Stimulated activated CD4-positive, alpha-beta T cell treated with anti-CD3 and anti-CD28 coated beads, Interleukin-1b, Interleukin-23, amount 100 ng/mL, for 1 hour (primary cell): ENCODE data around the gene EPS15.

Experiments used
- DNase-seq, 2 donors: peaks; one replicate each; pipeline ENCODE4 v3.0.0-alpha.2; 2020; ENCODE audit warnings: low read depth in 2 of 2

EPS15 gene

DNA sequence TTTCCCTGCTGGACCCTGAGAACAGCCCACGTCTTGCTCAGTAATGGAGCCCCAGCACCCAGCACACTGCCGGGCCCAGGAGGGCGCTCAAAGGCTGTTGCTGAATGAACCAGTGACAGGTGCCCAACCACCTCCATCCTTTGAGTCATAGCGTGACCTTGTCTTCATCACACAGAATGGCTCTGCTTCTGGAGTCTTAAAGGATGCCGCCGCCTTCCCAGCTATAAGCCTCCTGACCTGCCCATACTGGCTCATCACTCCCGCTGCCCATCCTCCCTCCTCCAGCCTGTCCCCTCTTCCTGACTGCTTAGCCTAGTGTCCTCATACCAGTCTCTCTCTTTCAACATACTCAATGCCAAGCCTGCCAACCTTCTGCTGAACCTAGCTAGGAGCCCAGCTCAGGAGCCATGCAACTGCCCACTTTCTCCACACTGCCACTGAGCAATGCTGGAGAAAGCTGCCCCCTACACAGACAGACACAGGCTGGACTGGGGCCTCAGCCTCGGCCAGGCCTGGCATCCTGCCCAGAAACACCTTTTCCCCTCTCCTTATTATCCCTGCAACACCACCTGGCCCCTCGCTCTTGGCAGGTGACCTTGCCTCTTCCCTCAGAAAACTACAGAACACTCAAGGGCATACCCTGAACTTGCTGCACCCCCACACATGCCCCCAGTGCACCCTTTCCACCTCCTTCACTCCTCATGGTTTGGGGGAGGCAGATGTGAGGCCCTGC, 202.8 kb downstream of the EPS15 start:
- DNase-seq: no peak

GRCh38 chr1:51314974-51315373, 204.1 kb downstream of the EPS15 start:
- no peak for DNase-seq

DNA sequence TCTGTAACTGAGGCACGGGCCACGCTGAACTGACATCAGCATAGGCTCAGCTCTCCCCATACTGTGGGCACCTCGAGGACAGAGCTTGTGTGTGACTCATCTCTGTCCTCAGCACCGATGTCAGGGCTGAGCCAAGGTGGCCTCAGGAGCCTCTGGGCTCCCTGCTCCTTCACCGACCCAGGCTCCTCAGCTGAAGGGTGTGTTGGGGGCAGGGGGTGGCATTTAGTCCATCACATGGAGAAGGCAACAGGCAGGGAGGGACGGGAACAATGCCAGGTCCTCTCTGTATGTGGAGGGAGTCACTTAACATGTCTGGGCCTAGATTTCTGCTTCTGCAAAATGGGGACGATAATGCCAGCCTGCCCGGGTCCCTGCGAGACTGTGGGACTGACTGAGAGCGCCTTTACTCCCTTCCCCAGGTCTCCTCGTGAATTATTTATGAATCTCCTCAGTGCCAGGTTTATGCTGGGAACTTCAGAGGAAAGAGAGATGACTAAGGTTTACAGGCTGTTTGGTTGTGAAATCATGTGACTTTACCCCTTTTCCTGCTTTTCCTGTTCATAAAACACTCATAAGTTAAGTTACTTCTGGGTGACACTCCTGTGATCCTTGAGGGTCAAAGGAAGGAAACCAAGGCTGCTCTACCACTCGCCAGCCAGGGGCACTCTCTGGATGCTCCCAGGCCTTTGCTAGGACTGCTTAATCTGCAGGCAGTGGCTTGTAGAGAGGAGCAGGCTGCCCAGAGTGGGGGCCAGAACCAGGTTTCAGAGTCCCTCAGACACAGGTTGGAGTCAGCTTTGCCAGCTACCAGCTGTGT, 204.9 kb downstream of the EPS15 start:
- DNase-seq: no peak

DNA sequence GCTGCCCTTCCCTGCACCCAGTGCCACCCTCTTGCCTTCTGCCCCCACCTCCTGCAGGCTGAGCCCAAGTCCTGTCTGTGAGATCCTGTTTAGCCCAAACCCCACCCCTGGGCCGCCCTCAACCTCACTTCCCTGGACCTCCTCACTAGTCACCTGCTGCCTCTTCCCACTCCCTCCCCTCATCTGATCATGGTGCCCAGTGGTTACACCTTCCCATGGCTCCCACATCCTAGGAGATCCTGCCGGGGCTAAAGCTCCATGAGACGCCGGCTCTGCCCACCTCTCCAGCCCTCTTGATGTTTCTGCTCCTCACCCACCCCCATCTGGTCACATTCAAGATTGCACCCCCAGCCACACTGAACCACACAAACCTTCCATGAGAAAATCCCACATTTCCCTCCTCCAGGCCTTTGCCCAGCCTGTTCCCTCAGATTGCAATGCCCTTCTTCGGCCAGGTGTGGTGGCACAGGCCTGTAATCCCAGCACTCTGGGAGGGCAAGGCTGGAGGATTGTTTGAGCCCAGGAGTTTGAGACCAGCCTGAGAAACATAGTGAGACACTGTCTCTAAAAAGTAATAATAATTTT, 205.7 kb downstream of the EPS15 start:
- no peak for DNase-seq

DNA sequence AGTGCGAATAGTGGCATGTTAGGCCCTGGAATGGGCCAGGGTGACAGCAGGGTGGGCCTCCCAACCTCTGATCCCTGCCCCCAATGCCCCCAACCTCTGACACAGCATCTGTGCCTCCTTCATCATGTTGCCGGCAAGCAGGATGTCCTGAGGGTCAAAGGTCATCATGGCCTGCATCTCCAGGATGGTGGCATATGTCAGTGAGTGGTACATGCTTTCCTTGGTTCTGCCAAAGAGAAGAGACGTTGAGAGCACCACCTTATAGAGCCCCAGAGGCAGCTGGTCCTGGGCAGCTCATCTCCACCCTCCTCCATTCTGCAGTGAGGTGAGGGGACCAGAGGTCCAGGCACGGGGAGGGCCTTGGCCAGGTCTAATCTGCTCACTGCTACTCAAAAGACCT, 206.3 kb downstream of the EPS15 start:
- DNase-seq: no peak

DNA sequence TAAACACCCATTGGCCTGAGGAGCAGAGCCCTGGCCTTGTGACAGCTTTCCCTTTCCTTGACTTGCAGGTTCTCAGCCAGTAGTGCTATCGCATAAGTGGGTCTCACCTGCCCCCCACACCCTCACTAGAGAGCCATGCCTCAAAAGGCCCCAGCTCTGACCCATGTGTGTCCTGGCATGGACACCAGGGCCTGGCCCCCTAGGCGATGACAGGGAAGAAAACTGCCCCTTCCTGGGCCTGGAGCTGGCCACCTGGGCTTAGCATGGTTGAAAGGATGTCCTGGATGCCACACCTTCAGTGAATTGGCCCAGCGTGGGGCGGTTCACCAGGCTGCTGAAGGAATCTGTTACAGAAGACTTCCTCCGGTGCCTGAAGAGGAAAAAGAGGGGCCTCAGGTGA, 207.2 kb downstream of the EPS15 start:
- no peak for DNase-seq

DNA sequence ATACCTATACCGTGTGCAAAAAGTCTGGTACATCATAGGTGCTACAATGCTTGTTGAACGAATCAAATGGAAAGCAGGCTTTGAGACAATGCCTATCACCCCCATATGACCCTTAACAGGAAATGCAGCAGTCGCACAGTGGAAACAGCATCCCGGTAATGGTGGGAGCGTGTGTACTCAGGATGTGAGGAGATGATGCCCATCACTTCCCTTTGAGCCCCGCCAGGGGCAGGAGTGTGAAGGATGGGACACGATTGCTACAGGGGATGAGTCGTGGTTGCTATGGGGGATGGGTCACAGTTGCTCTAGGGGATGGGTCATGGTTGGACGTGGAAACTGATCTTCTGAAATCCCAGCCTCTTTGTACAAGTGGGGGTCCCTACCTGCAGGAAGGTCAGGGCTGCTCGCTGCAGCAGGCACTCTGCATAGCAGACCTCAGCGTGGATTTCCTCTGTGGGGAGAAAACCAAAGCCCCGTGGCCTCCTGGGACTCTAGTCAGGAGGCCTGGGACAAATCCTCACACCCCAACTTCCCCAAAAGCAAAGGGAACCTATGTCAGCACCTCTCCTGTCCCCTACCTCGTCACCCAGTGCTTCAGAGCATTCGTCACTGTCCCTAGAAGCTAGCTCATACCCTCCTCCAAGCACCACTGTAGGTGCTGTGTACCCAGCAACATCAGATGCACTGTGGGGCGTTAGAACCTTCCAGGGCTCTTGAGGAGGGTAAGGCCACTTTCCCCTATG, 208.0 kb downstream of the EPS15 start:
- DNase-seq: no peak

DNA sequence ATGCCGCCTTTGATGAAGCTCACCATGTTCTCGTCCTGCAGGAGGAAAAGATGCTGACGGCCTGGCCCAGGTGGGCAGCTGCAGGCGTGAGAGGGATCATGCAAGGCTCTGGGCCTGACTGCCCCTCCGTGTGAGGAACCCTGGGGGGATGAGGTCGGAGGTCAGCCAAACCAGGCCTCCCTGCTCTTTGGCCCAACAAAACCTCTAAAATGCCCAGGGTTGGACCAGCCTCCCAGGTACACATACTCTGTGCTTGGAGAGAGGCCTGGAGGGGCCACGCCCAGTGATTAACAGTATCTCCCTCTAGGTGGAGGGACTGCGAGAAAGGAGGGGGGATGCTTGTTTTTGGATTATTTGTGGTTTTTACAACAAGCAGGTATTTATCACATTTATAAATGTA, 209.8 kb downstream of the EPS15 start:
- no peak for DNase-seq

DNA sequence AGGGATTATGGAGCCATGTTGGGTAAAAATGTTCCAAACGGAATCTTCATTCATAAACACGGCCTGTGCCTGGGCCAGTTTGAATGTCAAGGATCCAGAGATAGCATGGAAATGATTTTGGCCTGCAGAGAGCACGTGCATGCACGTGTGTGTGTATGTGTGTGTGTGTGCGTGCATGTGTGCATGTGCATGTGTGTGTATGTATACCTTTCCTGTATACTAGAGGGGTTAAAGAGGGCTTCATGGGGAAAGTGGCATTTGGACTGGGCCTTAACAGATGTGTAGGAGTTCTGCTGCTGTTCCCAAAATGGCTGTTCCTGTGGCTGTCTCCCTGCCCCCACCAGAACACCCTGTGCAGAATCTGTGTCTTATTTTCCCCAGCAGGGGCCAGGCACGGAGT, 210.4 kb downstream of the EPS15 start:
- no peak for DNase-seq

GRCh38 chr1:51306950-51307349, 212.1 kb downstream of the EPS15 start:
- no peak for DNase-seq

DNA sequence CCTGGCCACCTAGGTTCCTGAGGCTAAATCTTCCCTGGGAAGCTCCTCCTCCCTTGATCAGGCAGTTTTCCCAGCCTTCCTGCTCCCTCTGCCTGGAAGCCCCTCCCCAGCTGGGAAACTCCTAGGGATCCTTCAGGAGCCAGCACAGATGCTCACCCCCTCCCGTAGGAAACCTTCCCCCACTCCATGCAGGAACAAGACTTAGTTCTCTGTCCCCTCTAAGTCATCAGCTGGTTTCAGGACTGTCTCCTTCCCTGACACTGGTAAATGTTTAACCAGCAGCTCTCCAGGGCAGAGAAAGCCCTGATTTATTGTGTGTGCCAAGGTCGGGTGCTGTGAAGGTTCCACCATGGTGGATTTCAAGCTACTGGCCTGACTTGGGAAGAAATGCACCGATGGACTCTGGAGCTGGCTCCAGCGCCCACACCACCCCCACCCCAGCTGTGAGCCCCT, 213.7 kb downstream of the EPS15 start:
- no peak for DNase-seq

DNA sequence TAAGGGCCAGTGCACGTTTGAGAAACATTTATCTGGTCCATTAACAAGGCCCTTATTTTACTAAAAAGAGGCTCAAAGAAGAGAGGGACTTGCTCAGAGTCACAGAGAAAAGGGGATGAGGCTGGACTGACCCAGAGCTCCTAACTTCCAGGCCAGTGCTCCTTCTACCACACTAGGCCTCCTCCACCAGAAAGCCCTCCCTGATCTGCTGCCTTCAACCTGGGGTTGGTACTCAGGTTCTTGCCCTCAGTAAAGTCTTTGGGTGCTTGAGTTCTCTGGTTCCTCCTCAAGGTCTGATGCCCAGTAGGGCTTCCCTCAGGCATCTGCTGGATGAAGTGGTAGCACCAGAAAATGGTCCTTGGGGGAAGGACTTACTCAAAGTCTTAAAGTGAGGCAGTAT, 214.7 kb downstream of the EPS15 start:
- DNase-seq: no peak
